Globus pallidus (tissue), 1 donor: ENCODE results near the gene IFIT2.
"Not testable (repeated sequence)": the region's sequence is repeated elsewhere in the genome, so short reads cannot be mapped to it uniquely, and the experiment has no call there.

ENCODE experiments used
- DNase-seq: peaks from one replicate; pipeline ENCODE4 v3.0.0-alpha.2; 2015; ENCODE audit warnings: low spot score

IFIT2 gene

DNA sequence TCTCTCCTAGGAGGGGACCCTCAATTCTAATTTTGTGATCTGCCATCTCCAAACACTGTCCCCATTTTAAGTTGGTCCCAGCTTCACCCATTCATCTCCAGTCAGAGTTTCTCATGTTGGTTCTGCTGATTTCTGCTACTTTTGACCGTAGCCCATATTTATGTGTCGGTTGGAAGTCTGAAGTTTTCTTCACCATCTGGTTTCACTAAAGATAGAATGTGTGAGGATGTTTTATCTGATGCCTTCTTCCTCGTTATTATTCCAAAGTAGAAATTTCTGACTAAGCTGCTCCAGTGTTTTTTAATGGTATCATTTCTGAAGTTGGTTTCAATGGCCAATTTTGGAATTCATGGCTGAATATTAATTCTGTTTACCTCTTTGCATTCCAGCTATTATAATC, 21.3 kb upstream of the IFIT2 start:
- DNase-seq, result no peak

DNA sequence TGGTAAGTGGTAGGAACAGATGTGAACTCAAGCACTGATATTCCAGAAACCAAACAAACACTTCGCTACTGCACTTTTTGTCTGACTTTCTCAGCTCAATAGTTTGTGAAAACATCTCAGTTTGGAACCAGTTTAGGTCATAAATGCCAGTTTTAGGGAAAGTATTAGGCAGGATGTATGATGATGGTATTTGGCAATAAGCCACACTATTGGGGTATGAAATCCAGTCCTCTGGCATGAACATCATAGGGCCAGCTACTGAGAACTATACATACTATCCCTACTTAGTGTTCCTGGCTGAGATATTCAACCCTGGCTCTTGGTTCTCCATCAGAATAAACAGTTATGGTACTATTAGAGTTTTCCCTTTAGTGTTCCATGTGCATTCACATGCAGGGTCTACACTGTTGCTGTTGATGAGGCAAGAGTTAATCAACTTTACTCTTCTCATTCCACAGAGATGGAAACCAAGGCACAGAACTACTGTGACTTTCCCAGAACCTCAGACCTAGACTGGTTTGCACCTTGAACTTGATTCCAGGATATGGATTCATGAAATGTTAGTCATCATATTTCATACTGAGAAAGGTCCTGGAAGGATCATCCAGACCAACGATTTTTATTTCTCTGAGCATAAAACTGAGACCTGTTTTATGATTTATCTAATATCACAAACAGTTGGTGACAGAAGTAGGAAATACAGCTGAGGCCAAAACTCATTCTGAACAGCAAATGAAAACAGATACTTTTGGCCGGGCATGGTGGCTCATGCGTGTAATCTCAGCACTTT, 20.0 kb upstream of the IFIT2 start:
- no peak for DNase-seq

DNA sequence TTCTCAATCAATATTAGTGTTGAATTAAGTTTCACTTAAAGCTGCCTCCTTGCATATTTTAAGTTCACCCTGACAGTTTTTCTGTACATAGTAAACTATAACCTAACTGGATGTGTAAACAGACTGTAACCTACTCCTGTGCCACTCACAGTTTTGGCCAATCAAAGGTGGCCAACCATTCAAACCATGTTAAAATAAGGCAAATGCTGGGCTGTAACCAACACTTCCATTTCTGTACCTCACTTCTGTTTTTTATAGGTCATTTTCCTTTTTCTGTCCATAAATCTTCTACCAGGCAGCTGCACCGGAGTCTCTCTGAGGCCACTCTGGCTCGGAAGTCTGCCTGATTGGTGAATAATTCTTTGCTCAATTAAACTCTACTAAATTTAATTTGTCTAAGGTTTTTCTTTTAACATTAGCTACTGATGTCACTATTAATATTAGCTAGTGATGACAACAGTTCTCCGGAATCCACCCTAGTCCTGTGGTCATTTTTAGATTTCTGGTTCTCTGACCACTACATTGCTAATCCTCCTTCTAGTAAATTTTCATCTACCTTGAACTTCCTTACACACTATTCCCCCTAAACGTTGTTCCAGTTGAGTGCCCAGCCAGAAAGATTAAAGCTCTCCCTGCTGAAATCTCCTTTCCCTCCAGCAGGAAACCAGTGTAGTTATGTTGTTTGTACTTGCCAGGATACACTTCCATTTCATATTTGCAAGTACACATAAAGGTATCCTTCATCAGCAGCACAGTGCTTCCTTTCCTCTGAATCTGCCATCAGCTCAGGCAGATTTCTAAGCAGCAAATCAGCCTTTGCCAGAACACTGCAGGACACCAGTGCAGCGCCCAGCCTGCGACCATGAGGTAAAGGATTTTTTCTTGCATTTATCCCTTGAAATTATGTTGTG, 18.6 kb upstream of the IFIT2 start:
- DNase-seq, result no peak

- peak; percentile 73 for DNase-seq
Observed at GRCh38 chr10:89283936-89284475, 17.8 kb upstream of the IFIT2 start.

DNA sequence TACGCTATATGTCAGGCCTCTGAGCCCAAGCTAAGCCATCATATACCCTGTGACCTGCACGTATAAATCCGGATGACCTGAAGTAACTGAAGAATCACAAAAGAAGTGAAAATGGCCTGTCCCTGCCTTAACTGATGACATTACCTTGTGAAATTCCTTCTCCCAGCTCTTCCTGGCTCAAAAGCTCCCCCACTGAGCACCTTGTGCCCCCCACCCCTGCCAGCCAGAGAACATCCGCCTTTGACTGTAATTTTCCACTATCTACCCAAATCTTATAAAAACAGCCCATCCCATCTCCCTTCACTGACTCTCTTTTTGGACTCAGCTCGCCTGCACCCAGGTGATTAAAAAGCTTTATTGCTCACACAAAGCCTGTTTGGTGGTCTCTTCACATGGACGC, 17.1 kb upstream of the IFIT2 start:
- not testable (repeated sequence) for DNase-seq

DNA sequence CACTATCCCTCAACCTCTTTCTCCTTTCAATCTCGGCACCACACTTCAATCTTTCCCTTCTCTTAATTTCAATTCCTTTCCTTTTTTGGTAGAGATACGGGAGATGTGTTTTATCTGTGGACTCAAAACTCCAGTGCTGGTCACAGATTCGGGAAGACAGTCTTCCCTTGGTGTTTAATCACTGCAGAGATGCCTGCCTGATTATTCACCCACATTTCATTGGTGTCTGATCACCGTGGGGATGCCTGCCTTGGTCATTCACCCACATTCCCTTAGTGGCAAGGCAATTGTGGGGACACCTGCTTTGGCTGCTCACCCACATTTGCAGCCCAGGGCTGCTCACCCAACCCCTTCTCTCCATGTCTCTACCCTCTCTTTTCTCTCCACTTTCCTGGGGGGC, 16.5 kb upstream of the IFIT2 start:
- not testable (repeated sequence) for DNase-seq

DNA sequence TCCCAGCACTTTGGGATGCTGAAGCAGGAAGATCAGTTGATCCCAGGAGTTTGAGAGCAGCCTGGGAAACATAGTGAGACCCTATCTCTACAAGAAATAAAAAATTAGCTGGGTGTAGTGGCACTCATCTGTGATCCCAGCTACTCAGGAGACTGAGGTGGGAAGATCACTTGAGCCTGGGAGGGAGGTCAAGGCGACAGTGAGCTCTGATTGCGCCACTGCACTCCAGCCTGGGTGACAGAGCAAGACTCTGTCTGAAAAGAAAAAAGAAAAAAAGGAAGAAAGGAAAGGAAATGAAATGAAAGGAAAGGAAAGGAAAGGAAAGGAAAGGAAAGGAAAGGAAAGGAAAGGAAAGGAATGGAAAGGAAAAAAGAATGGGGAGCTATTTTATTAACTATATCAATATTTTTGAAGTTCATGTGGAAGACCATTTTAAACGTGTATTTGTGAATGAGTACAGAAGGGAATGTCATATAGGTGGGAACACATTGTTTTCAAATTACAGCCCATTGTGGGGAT, 7.1 kb upstream of the IFIT2 start:
- no peak for DNase-seq

DNA sequence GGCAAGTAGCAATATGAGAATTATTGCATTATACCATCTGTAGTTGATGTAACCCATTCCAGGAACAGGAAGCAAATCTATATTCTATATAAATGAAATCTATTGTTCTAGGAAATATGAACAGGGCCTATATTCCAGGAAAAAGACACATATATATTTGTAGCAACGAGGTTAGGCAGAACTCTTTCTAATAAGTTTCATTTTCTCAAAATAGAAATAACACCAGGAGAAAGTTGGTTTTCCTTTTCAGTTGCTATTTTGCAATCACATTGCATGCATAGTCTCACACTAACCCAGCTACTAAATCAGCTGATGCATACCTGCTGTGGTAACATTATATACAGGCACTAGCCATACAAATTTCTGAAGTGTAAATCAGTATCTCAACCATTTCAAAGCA, 6.2 kb upstream of the IFIT2 start:
- DNase-seq, result no peak

GRCh38 chr10:89296220-89296648, 5.6 kb upstream of the IFIT2 start:
- peak; percentile 63 for DNase-seq

- DNase-seq, result no peak
Observed at GRCh38 chr10:89297356-89297755, 4.5 kb upstream of the IFIT2 start.

DNA sequence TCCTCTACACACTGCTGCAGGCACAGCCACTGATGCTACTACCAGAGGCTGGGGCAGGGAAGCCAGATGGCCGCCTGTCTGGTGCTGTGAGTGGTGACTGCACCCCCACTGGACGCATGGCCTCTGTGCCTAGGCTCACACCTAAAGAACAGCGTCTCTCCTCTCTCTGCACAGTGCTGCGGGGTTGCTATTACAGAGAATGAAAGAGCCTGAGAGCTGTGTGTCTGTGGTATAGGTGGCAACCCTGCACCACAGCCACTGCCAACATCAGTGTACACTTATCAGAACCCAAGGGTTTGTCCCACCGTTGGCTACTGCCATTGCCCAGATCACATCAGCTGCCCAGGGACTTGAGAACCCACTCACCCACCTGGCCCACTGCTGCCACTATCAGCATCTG, 4.1 kb upstream of the IFIT2 start:
- no peak for DNase-seq

- no peak for DNase-seq
Observed at GRCh38 chr10:89299031-89299430, 2.8 kb upstream of the IFIT2 start.

GRCh38 chr10:89301232-89301631, 614 bp upstream of the IFIT2 start:
- DNase-seq, result peak; percentile 79

- DNase-seq, result no peak
Observed at GRCh38 chr10:89302625-89303024, 779 bp downstream of the IFIT2 start.

DNA sequence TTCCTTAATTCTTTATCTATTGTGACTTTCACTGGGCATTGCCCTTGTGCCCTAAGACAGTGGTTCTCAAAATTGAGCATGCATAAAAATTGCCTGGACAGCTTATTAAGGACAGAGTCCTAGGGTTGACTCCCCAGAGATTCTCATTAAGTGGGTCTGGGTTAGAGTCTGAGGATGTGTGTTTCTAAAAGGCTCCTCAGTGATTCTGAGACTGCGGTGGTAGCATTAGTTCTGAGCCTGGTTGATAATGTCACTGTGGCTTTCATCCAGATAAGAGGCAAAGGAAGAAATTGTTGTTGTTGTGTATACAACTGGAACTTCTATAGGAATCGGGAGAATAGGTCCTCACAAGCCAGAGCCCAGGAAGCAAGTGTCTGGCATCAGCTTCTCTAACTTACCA, 1.3 kb downstream of the IFIT2 start:
- DNase-seq, result peak; percentile 59

GRCh38 chr10:89304026-89304425, 2.2 kb downstream of the IFIT2 start:
- DNase-seq, result no peak

GRCh38 chr10:89304446-89304845, 2.6 kb downstream of the IFIT2 start:
- no peak for DNase-seq

DNA sequence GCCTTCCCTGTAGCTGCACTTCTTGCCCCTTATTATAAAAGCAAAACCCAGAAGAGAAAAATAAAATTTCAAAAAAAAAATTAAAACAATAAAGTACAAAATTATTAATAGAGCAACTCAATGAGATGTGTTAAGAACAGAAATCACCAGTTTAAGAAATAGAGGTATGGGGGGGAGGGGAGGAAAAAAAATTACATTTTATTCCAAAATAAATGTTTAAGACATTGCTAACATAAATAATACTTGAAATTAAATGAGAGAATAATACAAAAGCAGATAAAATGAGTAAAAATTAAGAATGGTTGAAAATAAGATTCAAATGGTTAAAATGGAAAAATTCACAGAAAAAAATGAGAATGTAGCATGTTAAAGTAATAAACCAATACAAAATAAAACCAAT, 3.1 kb downstream of the IFIT2 start:
- no peak for DNase-seq

DNA sequence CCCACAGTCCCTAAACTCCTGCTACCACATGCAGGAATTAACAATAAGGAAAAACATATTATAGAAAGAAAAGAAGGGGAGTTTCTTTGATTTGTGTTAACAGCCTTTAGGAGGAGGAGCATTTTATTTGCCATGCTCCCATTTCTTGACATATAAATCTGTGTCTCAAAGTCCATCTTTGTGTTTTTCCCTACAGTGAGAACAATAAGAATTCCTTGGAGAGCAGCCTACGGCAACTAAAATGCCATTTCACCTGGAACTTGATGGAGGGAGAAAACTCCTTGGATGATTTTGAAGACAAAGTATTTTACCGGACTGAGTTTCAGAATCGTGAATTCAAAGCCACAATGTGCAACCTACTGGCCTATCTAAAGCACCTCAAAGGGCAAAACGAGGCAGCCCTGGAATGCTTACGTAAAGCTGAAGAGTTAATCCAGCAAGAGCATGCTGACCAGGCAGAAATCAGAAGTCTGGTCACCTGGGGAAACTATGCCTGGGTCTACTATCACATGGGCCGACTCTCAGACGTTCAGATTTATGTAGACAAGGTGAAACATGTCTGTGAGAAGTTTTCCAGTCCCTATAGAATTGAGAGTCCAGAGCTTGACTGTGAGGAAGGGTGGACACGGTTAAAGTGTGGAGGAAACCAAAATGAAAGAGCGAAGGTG, 4.1 kb downstream of the IFIT2 start:
- DNase-seq, result no peak

- no peak for DNase-seq
Observed at GRCh38 chr10:89306434-89307268, 4.8 kb downstream of the IFIT2 start.

GRCh38 chr10:89307269-89307577, 5.4 kb downstream of the IFIT2 start:
- DNase-seq, result no peak
